Measurements from ENCODE around the gene KSR1. TPM values are rescaled to one million over a fixed set of nuclear protein-coding genes. Genes with fewer than 3 reads are reported as not detected.
A peak's percentile ranks its signal among the peaks of the same experiment; 100 is the strongest.

KSR1 gene
- total and polyA plus RNA-seq, 4 donors: 23.0 to 71.1 (median 47.0) TPM

DNA sequence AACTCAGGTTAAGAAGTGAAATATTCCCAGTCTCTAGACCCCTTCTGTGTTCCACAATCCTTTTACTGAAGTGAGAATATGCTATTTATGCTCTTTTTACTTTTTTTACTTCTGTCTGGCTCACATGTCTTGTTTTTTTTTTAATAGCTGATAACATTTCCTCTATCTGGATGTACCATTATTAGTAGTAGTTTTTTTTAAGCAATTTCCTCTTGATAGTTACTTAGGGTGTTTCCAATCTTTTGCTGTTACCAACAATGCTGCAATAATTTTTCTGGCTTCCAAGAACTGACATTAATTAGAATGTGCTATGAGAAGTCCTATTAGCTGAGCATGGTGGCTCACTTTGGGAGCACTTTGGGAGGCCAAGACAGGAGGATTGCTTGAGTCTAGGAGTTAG, 32.0 kb downstream of the KSR1 start:
- H3K27me3 ChIP-seq (ENCODE audit: control insufficient read depth, insufficient read depth, low read length): no peaks in the 10 kb centered on the region
- H3K36me3 ChIP-seq (ENCODE audit: control insufficient read depth, insufficient read depth, low read length): peaks cover 14% of the 10 kb centered on the region
- H3K27ac ChIP-seq (ENCODE audit: low read depth, low read length): no peak overlapping the region
- H3K9me3 ChIP-seq (ENCODE audit: control insufficient read depth, insufficient read depth, low read length): no peaks in the 10 kb centered on the region
- no peak for DNase-seq (ENCODE audit: low read depth in 4 of 6, low spot score in 6 of 6)
- H3K4me3 ChIP-seq (ENCODE audit: low read depth, low read length): no peak overlapping the region
- peaks cover 26% of the 10 kb centered on the region for H3K4me1 ChIP-seq (ENCODE audit: control insufficient read depth, insufficient read depth, low read length)

DNA sequence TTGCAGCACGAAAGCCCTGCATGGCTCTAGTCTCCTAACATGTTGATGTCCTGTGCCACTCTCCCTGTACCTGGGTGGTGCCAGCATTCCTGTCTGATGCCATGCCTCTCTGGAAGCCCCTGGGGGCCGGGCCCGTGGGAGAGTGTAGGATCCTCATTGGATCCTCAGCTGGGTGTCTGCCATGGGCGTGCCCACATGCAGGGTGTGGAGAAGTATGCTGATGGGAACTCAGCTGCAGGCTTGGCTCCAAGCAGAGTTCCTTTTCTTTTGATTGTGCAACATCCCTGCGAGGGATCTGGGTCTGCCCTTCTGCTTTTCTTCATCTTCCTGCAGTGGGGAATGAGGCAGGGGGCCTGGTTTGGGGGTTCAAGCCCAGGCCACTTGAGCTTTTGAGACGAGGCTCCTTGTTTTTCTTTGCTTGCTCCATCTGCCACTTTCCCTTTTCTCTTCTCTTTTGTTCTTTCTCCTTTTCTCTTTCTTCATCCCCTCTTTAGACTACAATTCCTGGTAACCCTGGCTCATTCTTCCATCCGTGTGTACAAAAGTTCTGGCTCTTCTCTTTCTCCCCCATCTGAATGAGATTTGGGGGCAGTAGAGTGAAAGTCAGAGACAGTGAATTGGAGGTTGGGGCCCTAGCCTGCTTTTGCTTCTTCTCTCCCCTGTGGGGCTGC, 32.9 kb downstream of the KSR1 start:
- peak in 1 of 6 donors; percentile 44 for DNase-seq (ENCODE audit: low read depth in 4 of 6, low spot score in 6 of 6)
- peaks cover 28% of the 10 kb centered on the region for H3K4me1 ChIP-seq (ENCODE audit: control insufficient read depth, insufficient read depth, low read length)
- no peak overlapping the region for H3K27ac ChIP-seq (ENCODE audit: low read depth, low read length)
- H3K9me3 ChIP-seq (ENCODE audit: control insufficient read depth, insufficient read depth, low read length): no peaks in the 10 kb centered on the region
- 39% methylated on average over 5 of the region's 7 CpGs for WGBS (ENCODE audit: insufficient coverage)
- peaks cover 10% of the 10 kb centered on the region for H3K36me3 ChIP-seq (ENCODE audit: control insufficient read depth, insufficient read depth, low read length)
- no peak overlapping the region for H3K4me3 ChIP-seq (ENCODE audit: low read depth, low read length)
- H3K27me3 ChIP-seq (ENCODE audit: control insufficient read depth, insufficient read depth, low read length): no peaks in the 10 kb centered on the region

DNA sequence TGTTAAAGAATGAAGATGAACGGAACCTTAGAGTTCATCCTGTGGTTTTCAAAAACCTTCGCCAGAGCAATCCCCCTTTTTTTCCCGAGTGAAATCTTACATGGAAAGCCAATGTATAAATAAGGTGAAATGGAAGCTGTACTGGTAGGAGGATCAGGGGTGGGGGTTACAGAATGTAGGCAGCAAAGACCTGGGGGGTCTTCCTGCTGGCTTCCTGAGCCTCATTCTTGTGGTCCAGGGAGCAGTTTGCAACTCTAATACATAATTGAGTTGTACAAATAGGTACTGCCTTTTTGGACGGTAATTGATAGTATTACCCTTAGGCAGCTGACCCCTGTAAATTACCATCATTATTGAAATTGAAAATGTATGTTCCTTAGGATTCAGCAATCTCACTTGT, 34.1 kb downstream of the KSR1 start:
- H3K4me1 ChIP-seq (ENCODE audit: control insufficient read depth, insufficient read depth, low read length): peaks cover 41% of the 10 kb centered on the region
- H3K9me3 ChIP-seq (ENCODE audit: control insufficient read depth, insufficient read depth, low read length): no peaks in the 10 kb centered on the region
- H3K36me3 ChIP-seq (ENCODE audit: control insufficient read depth, insufficient read depth, low read length): peaks cover 2% of the 10 kb centered on the region
- WGBS (ENCODE audit: insufficient coverage): no CpG with 5 or more reads among the region's 4 CpGs
- H3K27ac ChIP-seq (ENCODE audit: low read depth, low read length): no peak overlapping the region
- no peak for DNase-seq (ENCODE audit: low read depth in 4 of 6, low spot score in 6 of 6)
- H3K4me3 ChIP-seq (ENCODE audit: low read depth, low read length): no peak overlapping the region
- no peaks in the 10 kb centered on the region for H3K27me3 ChIP-seq (ENCODE audit: control insufficient read depth, insufficient read depth, low read length)

DNA sequence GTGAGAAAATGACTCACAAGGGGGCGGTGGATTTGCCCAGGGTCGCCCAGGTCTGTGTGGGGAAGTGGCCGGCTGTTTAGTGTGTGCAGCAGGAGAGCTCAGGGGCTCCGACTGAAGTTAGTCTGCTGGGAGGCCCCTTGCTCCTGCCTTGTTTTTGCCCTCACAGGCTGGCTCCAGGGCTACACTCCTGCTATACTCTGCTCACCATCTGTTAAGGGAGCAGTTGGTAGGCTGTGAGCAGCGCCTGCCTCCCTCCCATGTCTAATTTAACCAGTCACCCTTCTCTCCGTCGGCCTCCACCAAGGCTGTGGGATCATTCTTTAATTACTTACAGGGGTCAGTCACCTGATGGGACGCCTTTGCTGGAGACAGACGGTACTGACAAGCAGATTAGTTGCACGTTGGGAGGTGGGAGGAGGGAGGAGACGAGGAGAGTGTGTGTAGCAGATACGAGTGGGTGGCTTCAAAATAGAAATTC, 35.5 kb downstream of the KSR1 start:
- H3K27ac ChIP-seq (ENCODE audit: low read depth, low read length): no peak overlapping the region
- H3K36me3 ChIP-seq (ENCODE audit: control insufficient read depth, insufficient read depth, low read length): no peaks in the 10 kb centered on the region
- H3K4me3 ChIP-seq (ENCODE audit: low read depth, low read length): no peak overlapping the region
- DNase-seq (ENCODE audit: low read depth in 4 of 6, low spot score in 6 of 6): peak in 1 of 6 donors; percentile 66
- no peaks in the 10 kb centered on the region for H3K27me3 ChIP-seq (ENCODE audit: control insufficient read depth, insufficient read depth, low read length)
- 59% methylated on average over 7 of the region's 12 CpGs for WGBS (ENCODE audit: insufficient coverage)
- no peaks in the 10 kb centered on the region for H3K9me3 ChIP-seq (ENCODE audit: control insufficient read depth, insufficient read depth, low read length)
- H3K4me1 ChIP-seq (ENCODE audit: control insufficient read depth, insufficient read depth, low read length): peaks cover 42% of the 10 kb centered on the region

DNA sequence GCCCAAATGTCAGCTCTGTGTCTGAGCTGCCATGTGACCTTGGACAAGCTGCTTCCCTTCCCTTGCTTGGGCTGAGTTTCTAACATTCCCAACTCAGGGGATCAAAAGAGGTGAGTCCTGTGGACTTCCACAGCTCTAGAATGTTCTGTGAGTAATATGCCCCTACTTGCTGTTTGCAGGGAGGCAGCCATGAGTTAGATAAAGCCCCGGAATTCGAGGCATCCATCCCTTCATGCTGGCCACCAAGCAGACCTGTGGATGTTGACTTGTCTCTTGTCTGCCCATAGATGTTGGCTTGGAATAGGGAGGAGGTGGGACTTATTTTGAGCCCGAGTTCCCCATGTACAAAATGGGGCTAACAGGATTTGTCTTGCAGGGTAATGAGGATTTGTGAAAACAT, 36.2 kb downstream of the KSR1 start:
- Histone ChIP-seq H3K9me3 (ENCODE audit: control insufficient read depth, insufficient read depth, low read length) (no peaks in the 10 kb centered on the region), H3K4me1 (ENCODE audit: control insufficient read depth, insufficient read depth, low read length) (peaks cover 44% of the 10 kb centered on the region), H3K27me3 (ENCODE audit: control insufficient read depth, insufficient read depth, low read length) (no peaks in the 10 kb centered on the region), H3K36me3 (ENCODE audit: control insufficient read depth, insufficient read depth, low read length) (no peaks in the 10 kb centered on the region), H3K27ac (ENCODE audit: low read depth, low read length) (no peak overlapping the region), H3K4me3 (ENCODE audit: low read depth, low read length) (no peak overlapping the region)
- WGBS (ENCODE audit: insufficient coverage): 89% methylated on average over 3 of the region's 3 CpGs
- DNase-seq (ENCODE audit: low read depth in 4 of 6, low spot score in 6 of 6): no peak

DNA sequence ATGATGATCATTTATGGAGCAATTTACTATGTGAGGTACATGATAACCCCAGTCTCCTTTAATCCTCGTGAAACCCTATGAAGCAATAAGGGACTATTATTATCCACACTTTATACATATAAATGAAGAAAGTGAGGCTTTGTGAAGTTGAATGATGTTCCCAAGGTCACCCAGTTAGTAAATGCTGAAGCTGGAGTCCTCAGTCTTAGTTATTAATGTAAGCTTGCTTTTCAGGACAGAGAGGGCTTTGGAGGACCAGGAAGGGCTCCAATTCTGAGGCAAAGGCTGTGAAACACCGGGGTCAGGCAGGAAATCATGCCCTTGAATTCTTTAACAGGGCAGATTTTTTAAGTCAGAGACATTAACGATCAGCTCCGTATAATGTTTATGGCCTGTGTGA, 36.8 kb downstream of the KSR1 start:
- 28% methylated on average over 3 of the region's 4 CpGs for WGBS (ENCODE audit: insufficient coverage)
- DNase-seq (ENCODE audit: low read depth in 4 of 6, low spot score in 6 of 6): no peak

DNA sequence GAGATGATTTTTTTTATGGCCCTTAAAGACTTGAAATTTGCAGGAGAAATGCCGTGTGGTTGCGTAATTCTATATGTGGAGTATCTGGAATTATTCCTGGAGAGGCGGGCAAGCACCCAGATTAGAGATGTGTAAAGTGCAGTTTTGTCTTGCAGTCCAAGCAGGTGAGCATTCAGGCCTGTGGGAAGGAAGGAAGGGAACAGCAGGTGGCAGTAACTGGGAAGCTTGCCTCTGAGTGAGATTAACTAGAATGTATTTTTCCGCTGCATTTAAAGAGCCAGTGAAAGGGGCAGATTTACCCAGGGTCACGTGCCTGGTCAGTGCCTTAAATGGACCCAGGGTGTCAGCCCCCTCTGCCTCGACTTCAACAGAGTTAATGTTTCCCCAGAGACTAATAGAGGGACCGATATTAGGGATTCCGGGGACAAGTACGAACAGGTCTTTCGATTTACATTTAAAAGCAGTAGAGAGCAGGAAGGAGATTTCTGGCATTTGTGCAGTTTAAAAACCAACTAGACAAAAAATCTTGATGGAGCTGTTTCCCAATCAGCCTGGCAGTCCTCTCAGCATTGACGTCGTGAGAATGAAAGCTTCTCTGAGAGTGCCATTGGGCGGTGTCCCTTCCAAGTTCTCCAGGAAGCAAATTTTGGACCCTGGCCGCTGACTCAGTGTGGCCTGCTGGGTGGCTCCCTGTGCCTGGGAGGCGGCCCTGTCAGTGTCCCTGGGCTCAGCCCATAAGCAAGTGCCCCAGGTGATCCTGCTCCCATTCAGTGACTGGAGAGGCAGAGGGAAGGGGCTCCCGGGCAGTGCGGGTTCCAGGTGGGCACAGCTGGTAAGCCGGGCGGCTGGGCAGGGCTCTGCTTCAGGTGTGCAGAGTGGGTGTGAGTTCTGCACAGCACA, 38.2 kb downstream of the KSR1 start:
- Histone ChIP-seq H3K4me1 (ENCODE audit: control insufficient read depth, insufficient read depth, low read length) (peaks cover 38% of the 10 kb centered on the region), H3K36me3 (ENCODE audit: control insufficient read depth, insufficient read depth, low read length) (no peaks in the 10 kb centered on the region), H3K4me3 (ENCODE audit: low read depth, low read length) (no peak overlapping the region), H3K27ac (ENCODE audit: low read depth, low read length) (no peak overlapping the region), H3K9me3 (ENCODE audit: control insufficient read depth, insufficient read depth, low read length) (no peaks in the 10 kb centered on the region), H3K27me3 (ENCODE audit: control insufficient read depth, insufficient read depth, low read length) (no peaks in the 10 kb centered on the region)
- DNase-seq (ENCODE audit: low read depth in 4 of 6, low spot score in 6 of 6): peak in 3 of 6 donors; percentile 43 to 86 (median 64)
- 49% methylated on average over 17 of the region's 19 CpGs for WGBS (ENCODE audit: insufficient coverage)

More for the DNA sequence above, 36.8 kb downstream of the KSR1 start:
- Histone ChIP-seq H3K4me1 (ENCODE audit: control insufficient read depth, insufficient read depth, low read length) (peaks cover 44% of the 10 kb centered on the region), H3K27me3 (ENCODE audit: control insufficient read depth, insufficient read depth, low read length) (no peaks in the 10 kb centered on the region), H3K9me3 (ENCODE audit: control insufficient read depth, insufficient read depth, low read length) (no peaks in the 10 kb centered on the region), H3K36me3 (ENCODE audit: control insufficient read depth, insufficient read depth, low read length) (no peaks in the 10 kb centered on the region), H3K4me3 (ENCODE audit: low read depth, low read length) (no peak overlapping the region), H3K27ac (ENCODE audit: low read depth, low read length) (no peak overlapping the region)

DNA sequence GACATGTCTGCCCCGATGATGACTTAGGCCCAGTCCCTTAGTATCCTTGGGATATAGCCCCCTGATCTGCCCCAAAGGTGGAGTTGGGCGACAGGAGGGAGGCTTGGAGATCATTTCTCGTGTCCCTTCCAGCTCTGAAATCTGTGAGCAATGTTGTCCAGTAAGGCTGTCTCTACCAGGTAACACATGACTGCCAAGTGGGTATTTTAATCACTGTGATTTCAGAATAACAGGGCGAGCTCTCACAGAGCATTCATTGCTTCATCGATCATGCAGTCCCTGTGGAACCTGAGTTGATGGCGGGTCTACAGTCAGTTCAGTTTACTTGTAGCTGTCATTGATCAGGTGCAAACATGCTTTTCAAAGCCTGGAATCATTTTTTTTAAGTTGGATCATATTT, 39.2 kb downstream of the KSR1 start:
- Histone ChIP-seq H3K27me3 (ENCODE audit: control insufficient read depth, insufficient read depth, low read length) (no peaks in the 10 kb centered on the region), H3K27ac (ENCODE audit: low read depth, low read length) (no peak overlapping the region), H3K36me3 (ENCODE audit: control insufficient read depth, insufficient read depth, low read length) (no peaks in the 10 kb centered on the region), H3K4me1 (ENCODE audit: control insufficient read depth, insufficient read depth, low read length) (peaks cover 38% of the 10 kb centered on the region), H3K4me3 (ENCODE audit: low read depth, low read length) (no peak overlapping the region), H3K9me3 (ENCODE audit: control insufficient read depth, insufficient read depth, low read length) (no peaks in the 10 kb centered on the region)
- DNase-seq (ENCODE audit: low read depth in 4 of 6, low spot score in 6 of 6): no peak
- 94% methylated on average over 6 of the region's 6 CpGs for WGBS (ENCODE audit: insufficient coverage)

DNA sequence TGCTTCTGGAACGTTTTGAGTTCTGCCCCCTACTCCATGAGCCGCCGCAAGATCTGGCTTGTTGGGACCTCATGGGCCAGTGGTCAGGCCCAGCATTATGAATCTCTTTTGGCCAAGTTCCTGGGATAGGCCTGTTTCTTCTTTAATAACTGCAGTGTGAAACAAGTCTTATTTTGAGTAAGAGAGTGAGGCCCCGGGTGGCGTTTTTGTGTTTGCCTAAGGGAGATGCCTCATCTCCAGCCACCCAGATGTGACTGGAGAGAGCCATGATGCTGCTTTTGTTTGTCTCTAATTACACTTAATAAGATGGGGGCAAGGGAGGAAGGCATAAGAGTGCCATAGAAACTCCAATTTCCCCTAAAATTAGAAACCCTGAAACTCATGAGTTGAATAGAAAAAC, 39.8 kb downstream of the KSR1 start:
- no peak overlapping the region for H3K27ac ChIP-seq (ENCODE audit: low read depth, low read length)
- no peak overlapping the region for H3K4me3 ChIP-seq (ENCODE audit: low read depth, low read length)
- WGBS (ENCODE audit: insufficient coverage): 72% methylated on average over 3 of the region's 5 CpGs
- DNase-seq (ENCODE audit: low read depth in 4 of 6, low spot score in 6 of 6): no peak
- H3K9me3 ChIP-seq (ENCODE audit: control insufficient read depth, insufficient read depth, low read length): no peaks in the 10 kb centered on the region
- peaks cover 38% of the 10 kb centered on the region for H3K4me1 ChIP-seq (ENCODE audit: control insufficient read depth, insufficient read depth, low read length)
- H3K27me3 ChIP-seq (ENCODE audit: control insufficient read depth, insufficient read depth, low read length): no peaks in the 10 kb centered on the region
- peaks cover 3% of the 10 kb centered on the region for H3K36me3 ChIP-seq (ENCODE audit: control insufficient read depth, insufficient read depth, low read length)
